GM21576 (cell line): ENCODE data around the gene FSD1.
A peak's percentile ranks its signal among the peaks of the same experiment; 100 is the strongest.
"Not testable (repeated sequence)": the region's sequence is repeated elsewhere in the genome, so short reads cannot be mapped to it uniquely, and the experiment has no call there.

Experiments
- ATAC-seq: cut with Tn5 transposase; IDR thresholded peaks from one replicate; pipeline ENCODE4 v1.9.1; 2021; ENCODE audit warnings: mild to moderate bottlenecking, moderate library complexity; ENCODE audit not compliant: unreplicated experiment

Gene FSD1

DNA sequence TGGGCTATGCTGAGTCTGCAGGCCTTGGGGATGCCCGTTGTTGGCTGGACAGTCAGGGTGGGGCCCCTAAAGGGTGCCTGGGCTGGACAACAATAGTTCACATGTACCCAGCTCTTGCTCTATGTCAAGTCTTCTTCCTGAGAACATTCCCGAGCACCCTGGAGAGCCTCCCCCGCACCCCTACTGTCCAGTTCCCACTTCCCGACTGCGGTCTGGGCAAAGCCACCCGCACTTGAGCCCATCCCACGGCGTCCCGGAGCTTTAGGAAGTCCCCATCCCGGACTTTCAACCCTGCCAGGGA lies 37.9 kb downstream of the FSD1 start:
- ATAC-seq, result no peak

DNA sequence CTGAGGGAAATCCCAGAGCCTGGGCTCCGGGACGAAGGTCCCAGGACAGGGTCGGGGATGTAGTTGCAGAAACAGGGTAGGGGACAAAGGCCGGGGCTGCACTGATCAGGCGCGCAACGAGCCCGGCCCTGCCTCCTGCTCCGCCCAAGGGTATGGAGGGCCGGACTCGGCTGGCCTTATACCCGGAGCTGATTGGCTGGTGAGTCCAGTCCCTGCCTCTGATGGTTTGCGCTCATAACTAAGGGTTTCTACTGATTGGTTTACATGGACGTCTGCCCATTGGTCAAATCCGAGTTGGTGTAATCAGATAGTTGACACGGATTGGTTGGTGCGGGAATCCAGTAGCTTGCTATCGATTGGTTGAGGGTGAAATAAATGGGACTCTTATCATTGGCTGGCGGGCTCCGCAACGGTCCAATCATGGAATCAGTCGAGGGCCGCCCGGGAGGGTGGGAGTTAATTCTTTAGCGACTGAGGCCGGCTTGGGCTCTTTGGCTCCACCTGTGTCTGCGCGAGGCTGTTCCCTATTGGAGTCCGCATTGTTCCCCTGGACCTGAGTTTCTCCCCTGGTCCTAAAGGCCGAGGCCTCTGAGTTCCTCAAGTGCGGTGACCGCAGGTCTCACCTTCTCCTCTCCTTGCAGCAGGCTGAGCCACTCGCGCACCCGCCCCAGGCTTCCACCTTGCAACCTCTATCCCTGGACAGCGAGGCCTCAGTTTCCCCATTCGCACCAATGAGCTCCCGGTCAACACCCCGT lies 38.4 kb downstream of the FSD1 start:
- peak; percentile 76 for ATAC-seq

DNA sequence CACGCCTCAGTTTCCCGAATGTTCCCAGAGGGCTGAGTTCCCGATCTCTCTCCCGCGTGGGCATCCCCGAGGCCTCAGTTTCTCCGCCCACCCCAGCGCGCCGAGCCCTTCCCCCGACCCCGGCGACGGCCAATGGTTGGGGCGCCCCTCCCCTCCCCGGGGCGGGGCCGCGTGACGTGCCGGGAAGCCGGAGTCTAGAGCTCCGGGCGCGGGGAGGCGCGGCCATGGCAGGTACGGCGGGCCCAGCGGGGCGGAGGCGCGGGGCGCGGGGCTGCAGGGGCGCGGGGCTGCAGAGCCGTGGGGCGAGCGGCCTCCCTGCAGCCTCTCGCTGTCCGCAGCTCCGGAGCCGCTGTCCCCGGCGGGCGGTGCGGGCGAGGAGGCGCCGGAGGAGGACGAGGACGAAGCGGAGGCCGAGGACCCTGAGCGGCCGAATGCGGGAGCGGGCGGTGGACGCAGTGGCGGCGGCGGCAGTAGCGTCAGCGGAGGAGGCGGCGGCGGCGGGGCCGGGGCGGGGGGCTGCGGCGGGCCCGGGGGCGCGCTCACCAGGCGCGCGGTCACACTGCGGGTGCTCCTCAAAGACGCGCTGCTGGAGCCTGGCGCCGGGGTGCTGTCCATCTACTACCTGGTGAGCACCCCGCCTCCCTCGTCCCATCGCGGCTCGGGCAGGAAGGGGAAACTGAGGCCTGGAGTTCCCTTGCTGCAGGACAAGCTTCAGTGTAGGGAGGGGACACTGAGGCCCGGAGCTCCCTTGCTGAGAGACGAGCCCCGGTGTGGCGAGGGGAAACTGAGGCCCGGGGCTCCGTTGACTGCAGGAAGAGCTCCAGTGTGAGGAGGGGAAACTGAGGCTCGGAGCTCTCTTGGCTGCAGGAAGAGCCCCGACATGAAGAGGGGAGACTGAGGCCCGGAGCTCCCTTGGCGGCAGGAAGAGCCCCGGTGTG lies 39.2 kb downstream of the FSD1 start, which contains the start of gene MPND:
TSS of gene MPND (plus strand) at position 193 of the 938 bp plus-strand sequence. CDS start at position 225, 32 bp downstream.
- peak; percentile 52 for ATAC-seq

DNA sequence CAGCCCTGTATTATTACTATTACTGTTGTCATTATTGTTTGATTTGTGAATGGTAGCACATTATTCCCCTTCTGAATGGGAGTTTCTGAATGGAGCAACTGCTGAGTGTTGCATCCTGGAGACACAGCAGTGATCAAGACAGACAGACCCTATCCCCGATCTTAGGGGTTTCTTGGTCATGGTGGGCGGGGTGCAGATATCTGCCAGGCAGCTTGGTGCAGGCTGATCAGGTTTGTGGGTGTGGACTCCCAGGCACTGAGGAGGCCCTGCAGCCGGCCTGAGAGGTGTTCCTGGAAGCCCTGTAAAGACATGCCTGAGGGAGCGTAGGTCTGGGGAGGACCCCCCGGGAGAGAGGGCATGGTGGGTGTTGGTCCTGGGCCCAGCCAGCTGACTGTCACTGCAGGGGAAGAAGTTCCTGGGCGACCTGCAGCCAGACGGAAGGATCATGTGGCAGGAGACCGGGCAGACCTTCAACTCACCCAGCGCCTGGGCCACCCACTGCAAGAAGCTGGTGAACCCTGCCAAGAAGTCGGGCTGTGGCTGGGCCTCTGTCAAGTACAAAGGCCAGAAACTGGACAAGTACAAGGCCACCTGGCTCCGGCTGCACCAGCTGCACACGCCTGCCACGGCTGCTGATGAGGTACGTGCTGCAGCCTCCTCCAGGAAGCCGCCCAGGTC lies 41.1 kb downstream of the FSD1 start:
- ATAC-seq, result no peak

DNA sequence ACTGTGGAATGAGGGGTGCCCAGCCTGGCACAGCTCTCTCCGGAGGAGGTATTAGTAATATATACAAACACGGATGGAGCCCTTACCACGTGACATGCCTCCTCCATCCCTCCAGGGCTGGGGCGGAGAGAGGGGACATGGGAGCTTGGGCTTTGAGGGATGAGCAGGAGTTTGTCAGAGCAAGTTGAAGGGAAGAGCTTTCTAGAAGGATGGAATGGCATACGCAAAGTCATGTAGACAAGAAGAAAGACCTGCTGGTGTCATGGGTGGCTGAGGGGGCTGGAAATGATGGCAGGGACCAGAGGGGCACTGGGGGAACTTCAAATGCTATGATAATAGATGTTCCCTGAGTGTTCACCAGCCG lies 41.6 kb downstream of the FSD1 start:
- no peak for ATAC-seq

DNA sequence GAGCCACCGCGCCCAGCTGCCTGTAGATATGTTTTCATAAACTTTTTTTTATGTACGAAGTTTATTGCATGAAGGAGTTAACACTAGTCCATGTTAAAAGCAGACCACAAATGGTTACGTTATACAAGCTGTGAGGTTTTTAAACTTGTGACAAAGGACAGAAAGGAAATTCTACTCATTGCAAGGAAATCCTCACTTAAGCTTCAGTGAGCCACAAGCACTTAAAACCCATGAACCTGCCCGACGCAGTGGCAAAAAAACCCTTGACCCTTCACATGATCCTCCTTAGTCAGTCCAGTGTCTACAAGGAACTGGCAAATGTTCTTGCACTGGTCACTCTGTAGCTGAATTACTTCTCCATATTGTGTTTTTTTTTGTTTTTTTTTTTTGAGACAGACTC lies 43.1 kb downstream of the FSD1 start:
- ATAC-seq, result no peak

DNA sequence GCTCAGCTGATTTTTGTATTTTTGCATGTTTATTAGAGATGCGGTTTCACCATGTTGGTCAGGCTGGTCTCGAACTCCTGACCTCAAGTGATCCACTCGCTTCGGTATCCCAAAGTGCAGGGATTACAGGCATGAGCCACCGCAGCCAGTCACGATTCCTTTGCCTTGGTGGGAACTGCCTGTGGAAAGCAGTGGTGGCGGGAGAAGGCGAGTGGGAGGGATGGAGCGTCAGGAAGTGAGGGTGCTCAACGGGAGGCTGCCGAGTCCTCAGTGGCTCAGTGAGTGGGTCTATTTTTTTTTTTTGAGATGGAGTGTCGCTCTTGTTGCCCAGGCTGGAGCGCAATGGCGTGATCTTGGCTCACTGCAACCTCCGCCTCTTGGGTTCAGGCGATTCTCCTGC lies 44.8 kb downstream of the FSD1 start:
- not testable (repeated sequence) for ATAC-seq

DNA sequence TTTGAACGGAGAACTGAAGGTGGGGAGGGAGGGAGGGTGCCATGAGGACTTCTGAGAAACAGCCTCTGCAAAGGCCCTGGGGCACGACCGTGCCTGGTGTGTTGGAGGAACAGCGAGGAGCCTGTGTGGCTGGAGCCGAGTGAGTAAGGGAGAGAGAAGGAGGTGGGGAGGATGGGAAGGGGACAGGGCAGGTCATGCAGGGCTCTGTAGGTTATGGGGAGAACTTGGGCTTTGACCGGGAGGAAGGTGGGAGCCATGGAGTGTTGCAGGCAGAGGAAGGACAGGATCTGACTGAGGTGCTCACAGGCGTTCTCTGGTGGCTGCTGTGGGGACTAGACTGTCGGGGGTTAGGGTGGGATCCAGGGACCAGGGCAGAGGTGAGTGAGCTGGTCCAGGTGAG lies 45.7 kb downstream of the FSD1 start:
- no peak for ATAC-seq

DNA sequence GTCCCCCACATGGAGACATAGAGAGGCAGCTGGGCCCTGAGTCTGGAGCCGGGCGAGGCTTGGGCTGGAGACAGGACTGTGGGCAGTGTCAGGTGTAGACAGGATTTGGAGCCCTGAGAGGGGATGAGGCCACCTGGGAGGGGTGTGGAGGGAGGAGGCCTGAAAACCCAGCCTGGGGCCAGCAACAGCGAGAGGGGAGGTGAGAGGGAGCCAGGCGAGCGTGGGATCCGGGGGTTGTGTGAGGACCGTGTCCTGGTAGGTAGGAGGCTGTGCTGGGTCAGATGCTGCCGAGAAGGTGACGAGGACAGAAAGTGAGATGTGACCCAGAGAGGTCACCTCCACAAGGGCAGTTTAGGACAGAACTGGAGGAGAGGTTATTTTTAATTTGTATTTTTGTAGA lies 46.3 kb downstream of the FSD1 start:
- no peak for ATAC-seq

DNA sequence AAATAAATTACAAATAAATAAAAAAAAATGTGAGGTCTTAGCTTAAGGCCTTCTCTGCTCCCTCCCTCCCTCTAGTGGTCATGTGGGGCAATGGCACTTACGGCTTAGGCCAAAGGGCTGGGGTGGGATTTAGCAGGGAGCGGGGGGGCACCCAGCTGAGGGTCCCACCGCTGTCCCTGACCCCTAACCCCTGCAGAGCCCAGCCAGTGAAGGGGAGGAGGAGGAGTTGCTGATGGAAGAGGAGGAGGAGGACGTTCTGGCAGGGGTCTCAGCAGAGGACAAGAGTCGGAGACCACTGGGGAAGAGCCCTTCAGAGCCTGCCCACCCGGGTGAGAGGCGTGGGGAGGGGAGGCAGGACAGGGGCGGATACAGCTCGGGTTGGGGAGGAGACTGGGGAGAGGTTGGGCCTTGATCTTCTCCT lies 48.3 kb downstream of the FSD1 start:
- ATAC-seq, result no peak

DNA sequence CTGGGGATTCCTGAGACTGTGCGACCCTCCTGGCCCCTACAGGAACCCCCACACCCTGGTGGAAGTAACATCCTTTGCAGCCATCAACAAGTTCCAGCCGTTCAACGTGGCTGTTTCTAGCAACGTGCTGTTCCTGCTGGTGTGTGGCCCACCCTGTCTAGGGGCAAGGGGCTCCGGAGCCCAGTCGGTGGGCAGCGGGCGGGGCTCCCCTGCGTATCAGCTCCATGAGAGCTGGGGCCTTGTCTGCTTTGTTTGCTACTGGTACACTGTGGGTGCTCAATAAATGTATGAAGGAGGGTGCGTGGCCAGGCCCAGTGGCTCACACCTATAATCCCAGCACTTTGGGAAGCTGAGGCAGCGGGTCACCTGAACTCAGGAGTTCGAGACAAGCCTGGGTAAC lies 49.9 kb downstream of the FSD1 start:
- ATAC-seq, result no peak

DNA sequence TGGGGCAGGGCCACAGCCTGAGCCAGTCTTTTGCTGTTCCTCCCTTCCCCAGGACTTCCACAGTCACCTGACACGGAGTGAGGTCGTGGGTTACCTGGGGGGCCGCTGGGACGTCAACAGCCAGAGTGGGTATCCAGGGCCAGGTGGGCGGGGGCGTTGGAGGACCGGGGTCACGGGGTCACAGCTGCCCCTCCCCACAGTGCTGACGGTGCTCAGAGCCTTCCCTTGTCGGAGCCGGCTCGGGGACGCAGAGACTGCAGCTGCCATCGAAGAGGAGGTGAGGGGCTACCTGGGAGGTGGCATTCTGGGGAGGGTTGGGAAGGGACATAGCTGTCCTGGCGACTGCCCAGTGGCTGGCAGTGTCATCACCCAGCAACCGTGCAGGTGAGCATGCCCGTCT lies 50.5 kb downstream of the FSD1 start:
- ATAC-seq, result no peak

DNA sequence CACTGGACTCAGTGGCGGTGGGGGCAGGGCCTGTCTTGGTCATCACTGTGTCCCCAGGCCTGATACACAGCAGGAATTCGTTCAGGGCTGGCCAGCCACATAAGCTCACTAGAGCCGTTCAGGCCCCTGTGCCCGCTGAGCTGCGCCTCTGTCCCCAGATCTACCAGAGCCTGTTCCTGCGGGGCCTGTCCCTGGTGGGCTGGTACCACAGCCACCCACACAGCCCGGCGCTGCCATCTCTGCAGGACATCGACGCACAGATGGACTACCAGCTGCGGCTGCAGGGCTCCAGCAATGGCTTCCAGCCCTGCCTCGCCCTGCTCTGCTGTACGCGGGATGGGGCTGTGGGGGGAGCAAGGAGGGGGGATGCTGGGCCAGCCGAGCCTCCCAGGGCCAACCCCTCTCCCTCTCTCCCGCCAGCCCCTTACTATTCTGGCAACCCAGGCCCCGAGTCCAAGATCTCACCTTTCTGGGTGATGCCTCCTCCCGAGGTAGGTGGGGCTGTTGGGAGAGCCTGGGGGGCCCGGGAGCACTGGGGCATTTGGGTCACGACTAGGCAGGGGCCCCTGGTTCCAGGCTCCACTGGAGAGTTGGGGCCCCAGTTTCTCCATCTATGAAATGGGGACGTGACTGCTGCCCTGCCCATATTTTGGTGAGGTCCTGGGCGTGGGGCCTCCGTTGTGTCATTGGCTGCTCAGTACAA lies 52.8 kb downstream of the FSD1 start:
- no peak for ATAC-seq

DNA sequence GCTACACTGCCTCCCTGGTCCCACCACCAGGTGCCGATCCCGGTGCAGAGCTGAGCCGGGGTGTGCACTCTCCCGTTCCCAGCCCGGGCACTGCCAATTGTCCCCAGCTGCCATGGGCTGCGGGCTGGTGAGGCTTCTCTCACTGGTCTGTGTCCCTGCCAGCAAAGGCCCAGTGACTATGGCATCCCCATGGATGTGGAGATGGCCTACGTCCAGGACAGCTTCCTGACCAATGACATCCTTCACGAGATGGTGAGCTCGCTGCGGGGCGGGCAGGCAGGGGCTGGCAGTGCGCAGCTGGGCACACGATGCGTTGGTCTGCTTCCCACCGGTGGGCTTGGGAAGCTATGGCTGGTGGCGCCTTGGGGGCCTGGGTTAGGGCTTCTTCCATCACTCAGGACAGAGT lies 53.5 kb downstream of the FSD1 start:
- no peak for ATAC-seq

DNA sequence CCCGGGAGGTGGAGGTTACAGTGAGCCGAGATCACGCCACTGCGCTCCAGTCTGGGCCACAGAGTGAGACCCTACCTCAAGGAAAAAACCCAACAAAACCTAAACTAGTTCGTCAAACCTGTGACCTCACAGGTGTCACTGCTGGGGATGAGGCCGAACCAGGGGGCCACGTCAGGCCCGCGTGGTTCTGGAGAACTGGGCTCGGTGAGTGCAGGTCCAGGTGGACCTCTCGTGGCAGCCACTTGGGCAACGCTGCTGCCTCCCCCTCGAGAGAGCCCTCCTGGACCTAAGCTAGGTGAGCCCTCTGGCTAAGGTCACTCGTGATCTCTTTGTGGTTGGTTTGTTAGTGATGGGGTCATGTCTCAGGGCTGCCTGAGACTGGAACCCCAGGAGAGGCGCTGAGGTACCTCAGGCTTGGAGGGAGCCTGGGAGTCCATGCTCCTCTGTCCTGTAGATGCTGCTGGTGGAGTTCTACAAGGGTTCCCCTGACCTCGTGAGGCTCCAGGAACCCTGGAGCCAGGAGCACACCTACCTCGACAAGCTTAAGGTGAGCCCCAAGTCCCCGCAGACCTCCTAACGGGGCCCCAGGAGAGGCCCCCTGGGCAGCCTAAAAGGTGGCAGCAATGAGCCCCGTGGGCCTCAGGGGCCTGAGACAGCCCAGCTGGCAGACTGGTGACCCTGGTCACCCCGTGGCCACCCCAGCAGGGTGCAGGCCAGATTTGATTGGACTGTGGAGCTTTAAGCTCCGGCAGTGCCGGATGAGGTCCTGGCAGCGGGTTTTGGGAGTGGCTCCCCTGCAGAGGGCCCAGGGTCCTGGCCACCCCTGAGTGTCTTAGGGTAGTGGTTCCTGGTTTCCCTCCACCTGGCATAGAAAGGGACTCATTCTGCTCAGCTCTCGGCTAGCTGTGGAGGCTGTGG lies 54.6 kb downstream of the FSD1 start:
- ATAC-seq, result no peak

DNA sequence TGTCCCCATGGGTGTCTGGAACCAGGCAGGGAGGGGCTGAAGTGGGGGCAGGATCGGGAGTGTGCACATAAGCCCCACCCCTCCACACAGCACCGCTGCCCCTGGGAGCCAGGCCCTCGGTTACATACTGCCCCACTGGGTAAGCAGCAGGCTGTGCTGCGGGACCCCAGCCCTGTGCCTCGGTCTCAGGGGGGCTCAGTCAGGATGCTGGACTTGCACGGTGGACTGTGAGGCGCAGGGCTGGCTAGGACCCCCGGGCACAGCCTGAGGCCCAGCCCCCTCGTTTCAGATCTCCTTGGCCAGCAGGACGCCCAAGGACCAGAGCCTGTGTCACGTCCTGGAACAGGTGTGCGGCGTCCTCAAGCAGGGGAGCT lies 55.2 kb downstream of the FSD1 start:
- no peak for ATAC-seq

DNA sequence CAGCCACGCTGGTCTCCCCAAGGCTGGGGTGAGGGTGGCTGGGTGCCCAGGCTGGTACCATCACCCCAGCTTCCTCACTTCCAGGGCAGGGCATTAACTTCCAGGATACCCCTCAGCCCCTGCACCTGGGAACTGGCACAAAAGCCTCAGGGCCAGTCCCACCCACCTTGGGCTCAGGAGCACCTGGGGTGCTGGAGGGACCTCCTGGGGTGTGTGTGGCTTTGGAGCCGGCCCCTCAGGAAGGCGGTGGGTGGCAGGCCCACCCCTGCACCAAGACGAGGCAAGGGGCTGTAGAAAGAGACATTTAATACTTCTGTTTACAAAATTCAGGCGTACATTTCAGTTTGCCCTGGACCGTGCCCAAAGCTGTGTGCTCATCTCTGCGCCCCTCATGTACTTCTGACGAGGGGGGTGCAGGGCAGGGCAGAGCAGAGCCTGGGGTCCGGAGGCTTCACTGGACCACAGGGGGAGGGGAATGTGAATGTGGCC lies 55.7 kb downstream of the FSD1 start:
- ATAC-seq, result no peak

DNA sequence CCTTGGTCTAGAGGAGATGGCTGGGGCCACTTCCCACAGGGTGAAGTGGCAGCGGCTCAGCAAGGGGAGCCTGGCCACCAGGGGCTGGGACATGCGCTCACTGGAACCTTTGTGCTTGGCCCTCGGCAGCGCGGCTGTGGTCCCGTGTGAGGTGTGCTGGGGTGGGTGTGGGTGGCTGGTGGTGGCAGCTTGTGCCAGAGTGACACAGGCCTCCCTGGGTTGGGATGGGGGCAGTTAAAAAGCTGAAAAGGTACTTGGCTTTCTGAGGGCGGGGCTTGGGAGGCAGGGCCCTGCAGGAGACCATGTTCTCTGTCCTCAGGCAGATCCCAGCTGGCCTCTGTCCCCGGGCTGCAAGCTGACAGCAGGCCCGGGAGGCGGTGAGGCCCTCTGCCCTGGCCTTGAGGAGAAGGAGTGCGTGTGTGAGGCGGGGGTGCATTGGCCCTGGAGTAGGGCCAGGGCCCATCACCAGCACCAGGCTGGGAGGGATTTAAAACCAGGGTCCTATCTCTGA lies 56.3 kb downstream of the FSD1 start:
- ATAC-seq, result no peak

DNA sequence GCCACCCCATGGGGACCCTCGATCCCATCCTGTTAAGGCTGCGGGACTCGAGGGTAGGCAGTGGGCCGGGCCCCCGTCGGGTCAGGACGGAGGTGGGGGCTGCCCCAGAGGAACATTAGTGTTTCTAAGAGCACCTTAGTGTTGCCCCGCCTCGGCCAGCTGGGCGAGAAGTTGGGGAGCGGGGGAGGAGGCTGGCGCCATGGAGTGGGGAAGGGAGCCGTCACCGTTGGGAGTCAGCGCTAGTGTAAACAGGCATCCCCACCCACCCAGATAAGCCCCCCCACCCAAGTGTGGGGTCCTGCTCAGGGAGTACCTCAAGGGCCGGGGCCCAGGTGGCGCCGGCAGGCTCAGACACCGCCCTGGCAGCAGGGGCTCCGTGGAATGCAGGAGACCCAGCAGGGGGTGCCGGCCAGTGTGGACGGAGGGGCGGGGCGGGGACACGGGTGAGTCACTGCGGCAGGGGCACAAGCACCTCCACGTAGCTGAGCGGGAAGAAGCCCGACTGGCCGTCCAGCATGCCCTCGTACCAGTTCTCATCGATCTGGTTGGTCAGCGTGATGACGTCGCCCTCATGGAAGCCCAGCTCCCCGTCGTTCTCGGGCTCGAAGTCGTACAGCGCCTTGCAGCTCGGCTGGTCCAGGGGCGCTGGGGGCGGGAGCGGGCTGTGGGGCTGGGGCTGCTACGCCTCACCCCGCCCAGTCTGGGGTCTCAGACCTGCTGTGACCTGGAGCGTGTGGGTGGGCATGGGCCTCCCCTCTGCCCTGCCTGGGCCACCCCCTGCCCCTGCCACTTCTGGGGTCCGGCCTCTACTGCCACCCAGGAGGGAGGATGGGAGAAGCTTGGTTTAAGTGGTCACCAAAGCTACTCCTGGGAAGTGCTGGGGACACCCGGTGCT lies 57.0 kb downstream of the FSD1 start:
- no peak for ATAC-seq
